GM21526 (cell line): ENCODE results near the gene POLR3H.

Experiments used
- ATAC-seq: cut with Tn5 transposase; IDR thresholded peaks from one replicate; pipeline ENCODE4 v1.9.1; 2021; ENCODE audit warnings: moderate library complexity; ENCODE audit not compliant: unreplicated experiment, low FRiP score

The POLR3H gene

DNA sequence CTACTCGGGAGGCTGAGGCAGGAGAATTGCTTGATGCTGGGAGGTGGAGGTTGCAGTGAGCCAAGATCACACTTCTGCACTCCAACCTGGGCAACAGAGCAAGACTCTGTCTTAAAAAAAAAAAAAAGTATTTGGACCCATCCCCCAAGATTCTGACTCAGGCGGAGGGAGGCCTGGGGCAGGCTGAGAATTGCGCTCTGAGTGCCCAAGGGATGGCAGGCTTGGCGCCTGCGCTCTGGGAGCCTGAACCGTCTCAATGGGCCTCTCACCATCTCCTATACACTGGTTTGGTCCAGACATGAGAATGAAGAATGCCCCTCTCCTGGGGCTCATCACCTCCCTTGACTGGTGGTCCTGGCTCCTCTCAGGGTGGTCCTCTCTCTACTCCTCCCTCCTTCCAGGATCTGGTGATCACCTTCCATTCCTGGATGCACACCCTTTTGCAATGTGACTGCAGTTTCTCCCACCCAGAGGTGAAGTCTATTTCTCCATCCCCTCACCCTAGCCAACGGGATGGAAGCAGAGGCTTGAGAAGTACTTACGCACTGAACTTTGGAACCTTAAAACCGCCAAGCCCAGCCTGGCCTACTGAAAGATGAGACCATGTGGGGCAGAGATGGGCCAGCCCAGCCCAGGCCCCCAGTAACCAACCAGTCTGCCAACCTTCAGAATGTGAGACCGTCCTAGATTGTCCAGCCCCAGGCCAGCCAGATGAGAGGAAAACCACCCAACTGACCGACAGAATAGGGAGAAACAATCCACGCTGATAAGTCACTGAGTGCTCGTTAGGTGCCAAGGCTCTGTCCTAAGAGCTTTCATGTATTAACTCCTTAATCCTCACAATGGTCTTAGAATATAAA, 4.9 kb downstream of the POLR3H start:
- no peak for ATAC-seq

DNA sequence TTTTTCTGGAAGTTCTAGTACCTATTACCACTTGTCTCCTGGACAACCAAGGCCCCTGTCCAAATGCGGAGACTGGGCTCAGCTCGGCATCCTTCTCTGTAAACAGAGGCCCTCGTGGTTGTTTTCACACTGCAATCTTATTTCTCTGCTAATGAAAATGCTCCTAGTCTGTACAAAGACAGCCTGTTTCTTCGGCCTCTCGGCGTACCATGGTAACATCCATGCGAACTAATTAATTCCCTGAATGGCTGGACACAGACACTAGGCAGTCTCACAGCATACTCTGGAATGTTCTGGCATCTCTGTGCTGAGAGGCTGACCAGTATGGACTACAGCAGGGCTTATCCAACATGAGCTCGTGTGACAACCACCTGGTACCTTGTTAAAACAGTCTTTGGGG, 5.7 kb downstream of the POLR3H start:
- ATAC-seq: no peak

DNA sequence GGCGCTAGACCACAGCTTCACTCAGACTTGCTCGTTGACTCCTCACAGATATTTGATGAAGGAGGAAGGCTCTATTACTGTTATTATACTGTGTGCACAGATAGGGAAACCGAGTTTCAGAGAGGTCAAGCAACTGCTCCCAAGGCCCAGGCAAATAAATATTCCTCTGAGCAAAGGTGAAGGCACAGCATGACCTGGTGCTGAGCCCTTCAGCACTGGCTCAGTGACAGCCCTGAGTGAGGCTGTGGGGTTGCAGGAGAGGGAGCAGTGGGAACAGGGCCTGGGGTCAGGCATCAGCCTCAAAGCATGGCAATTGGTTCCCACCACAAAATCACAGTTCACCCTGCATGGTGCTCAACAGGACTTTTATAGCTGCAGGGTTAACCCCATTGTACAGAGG, 7.1 kb downstream of the POLR3H start:
- ATAC-seq: no peak

DNA sequence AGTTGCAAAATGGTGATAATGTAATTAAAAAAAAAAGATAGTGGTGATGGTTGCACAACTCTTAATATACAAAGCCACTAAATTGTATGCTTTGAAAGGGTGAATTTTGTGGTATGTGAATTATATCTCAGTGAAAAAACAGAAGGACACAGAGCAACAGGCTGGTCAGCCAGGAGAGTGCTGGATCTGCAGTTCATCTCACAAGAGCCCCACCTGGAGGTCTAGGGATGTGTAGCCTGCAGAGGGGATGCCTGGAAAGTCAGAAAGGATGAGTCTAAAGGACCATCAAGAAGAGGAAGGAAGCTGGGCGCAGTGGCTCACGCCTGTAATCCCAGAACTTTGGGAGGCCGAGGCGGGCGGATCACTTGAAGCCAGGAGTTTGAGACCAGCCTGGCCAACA, 9.0 kb downstream of the POLR3H start:
- ATAC-seq: no peak

DNA sequence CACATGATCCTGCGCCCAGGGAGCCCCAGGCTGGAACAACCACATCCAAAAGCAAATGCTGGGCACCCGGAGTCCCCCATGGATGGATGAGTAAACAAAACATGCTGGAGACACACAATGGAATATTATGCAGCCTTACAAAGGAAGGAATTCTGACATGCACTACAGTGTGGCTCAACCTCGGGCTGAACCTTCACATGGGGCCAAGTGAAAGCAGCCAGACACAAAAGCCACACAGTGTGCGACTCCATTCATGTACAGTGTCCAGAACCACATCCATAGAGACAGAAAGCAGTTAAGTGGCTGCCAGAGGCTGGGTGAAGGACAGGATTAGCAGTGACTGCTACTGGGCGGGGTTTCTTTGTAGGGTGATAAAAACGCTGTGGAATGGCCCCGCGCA, 10.1 kb downstream of the POLR3H start:
- ATAC-seq: no peak

DNA sequence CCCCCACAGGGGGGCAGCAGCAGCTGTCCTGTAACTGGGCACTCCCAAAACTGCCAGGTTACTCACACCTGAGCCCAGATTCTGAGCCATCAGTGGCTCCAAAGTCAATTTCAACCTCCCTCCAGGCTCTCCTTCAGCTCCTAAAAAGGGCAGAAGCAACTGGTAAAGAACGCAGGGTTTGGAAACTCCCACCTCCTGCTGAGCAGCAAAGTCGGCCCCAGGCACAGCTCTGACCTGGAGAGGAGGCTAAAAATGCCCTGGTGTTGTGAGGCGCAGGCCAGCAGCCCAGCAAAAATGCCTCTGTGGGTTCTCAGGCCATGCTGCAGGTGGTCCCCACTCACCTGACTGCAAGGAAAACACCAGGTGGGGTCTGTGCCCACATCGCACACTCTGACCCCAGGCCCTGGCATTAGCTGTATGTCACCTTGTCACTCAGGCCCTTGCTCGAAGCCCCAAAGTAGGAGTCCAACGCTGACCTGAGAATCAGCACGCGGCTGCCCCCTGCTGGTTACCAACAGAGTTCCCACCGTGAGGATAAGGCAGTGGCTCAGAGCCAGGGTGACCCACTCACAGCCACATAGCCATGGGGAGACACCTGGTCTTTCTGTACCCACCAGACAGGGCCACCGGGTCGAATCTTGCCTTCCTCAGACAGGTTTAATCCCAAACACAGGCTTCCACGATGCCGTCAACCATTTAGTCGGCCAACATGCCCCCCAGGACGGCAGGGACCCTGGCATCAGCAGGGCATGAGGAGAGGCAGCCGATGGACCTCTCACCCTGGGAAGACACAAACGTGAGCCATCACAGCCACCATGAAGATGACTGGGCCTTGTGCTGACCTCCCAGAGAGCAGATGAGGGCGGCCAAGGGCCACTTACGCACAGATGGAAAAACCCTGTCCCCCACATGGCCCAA, 11.1 kb downstream of the POLR3H start:
- ATAC-seq: no peak

DNA sequence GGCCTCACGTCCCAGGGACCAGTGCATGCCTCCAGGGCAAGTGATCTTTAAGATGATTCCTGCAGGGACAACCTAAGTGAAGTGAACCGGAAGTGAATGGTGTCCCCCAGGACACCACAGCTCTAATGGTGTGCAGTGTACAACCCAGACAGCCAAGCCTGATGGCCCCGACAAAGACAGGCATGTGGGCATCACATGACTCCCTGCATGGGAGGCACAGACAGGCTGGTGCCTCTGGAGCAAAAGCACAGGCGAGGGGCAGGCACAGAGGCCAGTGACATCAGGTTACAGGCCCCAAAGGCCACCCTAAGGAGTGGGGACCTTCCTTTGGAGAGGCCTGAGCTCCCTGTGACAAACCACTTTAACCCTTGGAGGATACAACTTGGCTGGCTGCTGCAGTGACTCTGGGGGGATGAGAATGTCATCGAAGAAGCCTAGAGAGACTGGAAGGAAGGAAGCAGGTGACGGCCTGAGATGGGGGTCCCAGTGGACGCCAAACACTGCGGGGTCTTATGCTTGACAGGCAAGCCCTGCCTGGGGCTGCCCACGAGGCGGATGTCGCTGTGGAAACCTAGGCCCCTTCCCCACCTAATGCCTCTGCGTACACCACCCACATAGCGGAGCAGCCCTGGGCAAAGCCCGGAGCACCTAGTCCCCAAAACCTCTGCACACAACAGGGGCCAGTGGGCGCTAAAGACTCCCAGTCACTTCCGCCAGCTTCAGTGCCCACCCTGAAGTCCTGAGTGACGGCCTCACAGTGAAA, 12.4 kb downstream of the POLR3H start:
- ATAC-seq: no peak

DNA sequence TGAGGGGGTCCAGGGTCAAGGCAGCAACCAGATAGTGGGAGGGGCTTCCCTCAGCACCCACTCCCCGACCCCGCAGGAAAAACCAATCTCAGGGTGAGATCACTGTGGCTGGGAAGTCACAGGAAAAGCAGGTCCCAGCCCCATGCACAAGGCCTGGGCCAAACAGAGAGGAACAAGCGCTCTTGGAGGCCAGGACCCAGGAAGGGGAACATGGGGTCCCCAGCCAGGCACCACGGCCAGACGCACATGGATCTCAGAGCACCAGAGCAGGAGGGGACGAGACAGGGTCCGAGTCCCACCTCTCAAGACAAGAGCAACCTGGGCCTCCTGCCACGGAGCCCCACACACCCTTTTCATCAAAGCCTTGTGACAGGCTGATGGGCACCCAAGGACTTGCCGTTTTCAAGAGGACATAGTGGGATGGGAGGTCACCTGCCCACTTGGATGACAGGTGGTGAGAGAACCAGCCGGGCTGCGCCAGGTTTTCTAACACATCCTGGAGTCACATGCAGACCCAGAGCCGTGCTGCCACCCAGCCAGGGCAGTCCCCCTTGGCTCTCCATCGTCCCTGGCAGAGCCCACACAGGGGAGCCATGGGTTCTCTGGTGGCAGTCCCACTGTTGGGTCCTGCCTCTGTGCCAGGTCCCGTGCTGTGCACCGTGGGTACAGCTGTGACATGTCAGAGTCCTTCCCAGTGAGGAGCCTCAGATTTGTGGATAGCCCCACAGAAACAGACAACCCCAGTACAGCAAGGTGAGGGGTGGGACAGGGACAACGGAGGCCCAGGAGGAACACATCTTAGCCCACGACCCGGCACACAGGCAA, 13.2 kb downstream of the POLR3H start:
- ATAC-seq: no peak

DNA sequence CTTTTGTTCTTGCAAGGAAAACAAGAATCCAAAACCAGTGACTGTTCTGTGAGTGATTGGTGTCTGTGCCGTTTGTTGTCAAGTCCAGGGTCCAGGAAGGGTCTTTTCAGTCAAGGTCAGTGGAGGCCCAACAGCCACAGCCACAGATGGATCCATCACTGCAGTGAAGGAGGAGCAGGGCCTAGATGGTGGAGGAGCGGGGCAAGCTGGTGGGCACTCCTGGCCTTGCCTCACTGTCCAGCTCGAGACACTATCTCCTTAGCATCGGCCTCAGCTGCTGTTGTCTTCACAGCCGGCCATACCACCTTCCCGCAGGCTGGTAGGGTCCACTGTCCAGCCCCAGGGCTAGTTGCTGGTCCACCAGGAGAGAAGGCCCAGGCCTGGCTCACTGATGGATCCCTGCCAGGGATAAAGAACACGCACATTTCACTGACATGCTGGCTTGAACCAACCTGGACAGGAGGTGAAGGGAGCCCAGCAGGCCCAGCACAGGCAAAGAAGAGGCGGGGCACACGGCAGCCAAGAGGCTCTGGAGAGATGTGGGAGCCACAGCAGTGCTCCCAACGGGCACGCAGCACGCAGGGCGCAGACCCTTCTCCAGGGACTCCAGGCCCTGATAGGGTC, 15.2 kb downstream of the POLR3H start:
- no peak for ATAC-seq

DNA sequence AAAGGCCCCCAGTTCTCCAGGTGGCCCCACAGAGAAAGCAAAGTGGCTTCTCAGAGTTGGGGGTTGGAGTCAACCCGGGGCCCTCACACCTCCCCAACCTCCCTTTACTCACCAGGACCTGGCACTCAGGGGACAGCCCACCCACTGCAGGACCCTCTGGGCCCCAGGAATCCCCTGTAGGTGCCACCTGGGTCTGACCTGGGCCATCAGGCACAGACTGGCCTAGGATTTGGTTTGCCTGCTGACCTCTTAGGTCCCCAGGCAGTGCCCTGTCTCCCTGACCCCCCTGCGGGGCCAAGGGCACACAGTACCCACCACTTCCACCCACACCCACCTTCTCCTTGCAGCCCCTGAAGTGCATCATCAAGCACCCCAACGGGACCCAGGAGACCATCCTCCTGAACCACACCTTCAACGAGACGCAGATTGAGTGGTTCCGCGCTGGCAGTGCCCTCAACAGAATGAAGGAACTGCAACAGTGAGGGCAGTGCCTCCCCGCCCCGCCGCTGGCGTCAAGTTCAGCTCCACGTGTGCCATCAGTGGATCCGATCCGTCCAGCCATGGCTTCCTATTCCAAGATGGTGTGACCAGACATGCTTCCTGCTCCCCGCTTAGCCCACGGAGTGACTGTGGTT, 16.0 kb downstream of the POLR3H start:
- ATAC-seq: no peak

DNA sequence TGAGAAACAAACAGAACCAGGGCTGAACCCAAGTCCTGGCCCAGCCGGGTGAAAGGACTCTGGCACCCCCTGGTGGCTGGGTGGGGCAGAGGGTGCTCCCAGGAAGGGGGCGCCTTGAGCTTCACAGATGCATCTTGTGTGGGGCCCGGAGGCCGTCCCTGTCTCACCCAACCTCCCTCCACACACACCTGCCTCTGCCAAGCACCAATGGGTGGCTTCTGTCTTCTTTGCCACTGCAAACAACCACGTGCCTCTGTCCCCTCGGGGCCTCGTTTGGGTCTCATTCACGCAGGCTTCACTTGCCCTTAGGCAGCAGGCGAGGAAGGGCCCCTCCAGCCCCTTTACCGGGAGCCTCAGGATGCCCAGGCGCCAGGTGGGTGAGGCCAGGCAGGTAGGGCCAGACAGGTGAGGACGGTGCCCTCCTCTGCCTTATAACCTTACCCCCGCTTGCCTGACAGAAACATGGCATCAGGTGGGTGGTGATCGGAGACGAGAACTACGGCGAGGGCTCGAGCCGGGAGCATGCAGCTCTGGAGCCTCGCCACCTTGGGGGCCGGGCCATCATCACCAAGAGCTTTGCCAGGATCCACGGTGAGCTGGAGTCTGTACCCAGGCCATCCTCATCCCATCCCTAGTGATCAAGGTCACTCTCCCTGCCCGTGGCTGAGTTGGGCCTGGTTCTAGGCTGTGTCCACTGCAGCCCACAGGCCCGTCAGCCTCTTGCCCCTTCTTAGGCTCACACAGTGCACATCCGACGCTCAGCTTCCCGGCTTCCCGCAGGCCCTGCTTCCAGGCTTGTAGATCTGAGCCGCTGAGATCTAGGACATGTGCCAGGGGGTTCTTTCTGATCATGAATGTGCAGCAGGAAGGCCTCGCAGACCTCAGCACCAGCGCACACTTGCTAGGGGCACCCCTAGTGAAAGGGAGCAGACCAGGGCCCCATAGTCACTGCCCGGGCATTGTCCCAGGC, 17.2 kb downstream of the POLR3H start:
- ATAC-seq: no peak

DNA sequence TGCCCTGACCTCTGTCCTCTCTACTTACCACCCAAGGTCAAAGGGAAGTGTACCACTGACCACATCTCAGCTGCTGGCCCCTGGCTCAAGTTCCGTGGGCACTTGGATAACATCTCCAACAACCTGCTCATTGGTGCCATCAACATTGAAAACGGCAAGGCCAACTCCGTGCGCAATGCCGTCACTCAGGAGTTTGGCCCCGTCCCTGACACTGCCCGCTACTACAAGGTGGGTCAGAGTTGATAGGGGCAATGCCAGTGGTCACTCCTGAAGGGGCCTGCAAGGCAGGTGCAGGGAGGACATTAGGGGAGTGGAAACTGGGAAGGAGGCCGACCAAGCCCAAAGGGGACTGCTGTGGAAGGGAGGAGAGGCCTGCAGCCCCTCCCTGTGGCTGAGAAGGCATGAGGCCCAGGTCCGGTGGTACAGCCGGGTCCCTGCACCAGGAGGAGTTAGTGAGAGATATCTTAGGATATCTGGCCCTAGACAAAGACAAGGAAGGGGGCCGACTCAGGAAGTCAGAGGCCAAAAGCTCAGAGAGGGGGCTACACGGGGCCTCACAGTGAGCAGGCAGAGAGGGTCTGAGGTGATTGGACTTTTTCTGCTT, 17.9 kb downstream of the POLR3H start:
- no peak for ATAC-seq

DNA sequence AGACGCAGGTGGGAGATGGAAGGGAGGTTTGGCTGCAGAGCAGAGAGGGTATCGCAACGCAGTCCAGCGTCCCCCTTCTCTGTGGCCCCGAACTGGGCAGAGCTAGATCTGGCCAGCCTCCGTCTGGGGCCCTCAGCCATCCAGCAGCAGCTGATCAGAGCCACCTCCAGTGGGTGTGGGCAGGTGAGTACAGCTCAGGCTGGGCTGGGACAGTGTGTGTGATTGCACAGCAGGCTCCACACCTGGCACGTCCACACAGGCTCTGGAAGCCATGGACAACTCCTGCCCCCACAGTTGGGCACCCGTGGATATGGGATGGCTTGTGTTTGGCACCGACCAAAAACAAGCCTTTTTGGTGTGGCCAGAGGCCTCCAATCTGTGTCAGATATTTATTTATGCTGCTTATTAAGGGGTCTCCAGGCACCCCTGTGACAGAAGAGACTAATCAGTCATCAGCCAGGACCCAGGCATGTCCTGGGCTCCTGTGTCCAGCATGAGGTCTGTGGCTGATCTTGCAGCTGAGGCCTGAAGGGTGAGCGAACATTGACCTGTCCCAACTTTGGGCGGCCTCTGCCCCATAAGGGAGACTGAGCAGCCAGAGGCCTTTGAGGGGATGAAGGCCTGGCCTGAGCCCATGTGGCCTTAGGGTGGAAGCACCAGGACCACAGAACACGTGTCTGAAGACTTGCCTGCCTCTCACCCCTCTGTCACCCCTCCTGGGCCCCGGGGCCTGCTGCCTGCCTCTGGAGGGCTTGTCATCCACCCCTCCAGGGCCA, 18.6 kb downstream of the POLR3H start:
- ATAC-seq: no peak

DNA sequence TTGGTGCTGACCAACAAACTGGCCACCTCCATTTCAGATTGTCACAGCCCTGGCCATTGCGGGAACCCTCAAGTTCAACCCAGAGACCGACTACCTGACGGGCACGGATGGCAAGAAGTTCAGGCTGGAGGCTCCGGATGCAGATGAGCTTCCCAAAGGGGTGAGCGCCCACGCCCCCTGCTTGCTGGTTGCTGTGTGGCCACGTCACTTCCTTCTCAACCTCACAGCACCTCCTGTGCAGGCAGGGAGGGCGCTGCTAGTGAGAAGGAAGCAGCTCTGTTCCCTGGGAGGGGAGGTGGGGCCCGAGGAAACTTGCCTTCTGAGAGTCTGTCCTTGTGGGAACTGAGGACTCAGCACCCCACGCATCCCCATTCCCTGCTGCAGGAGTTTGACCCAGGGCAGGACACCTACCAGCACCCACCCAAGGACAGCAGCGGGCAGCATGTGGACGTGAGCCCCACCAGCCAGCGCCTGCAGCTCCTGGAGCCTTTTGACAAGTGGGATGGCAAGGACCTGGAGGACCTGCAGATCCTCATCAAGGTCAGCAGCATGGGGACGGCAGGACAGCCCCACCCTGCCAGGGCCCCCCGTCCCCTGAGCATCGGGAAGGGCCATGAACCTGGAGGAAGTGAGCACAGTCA, 19.3 kb downstream of the POLR3H start:
- no peak for ATAC-seq

DNA sequence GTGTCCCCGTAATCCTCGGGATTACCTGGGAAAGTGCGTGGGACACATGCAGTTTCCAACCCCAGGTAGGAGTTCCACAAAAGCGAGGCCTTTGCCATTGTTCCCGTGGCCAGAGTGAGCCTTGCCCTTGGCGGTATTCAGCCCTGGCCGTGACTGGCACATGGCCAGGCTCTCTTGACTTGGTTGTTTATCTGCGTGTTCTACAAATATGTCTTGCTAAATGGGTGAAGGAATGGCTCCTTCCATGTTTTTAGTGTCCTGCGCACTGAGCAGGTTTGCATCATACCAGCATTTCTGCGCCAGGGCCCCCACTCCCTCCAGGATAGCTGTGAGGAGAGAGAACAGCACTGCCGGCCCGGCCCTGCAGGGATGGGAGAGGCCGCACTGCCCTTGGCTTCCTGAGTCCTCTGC, 20.0 kb downstream of the POLR3H start:
- ATAC-seq: no peak

DNA sequence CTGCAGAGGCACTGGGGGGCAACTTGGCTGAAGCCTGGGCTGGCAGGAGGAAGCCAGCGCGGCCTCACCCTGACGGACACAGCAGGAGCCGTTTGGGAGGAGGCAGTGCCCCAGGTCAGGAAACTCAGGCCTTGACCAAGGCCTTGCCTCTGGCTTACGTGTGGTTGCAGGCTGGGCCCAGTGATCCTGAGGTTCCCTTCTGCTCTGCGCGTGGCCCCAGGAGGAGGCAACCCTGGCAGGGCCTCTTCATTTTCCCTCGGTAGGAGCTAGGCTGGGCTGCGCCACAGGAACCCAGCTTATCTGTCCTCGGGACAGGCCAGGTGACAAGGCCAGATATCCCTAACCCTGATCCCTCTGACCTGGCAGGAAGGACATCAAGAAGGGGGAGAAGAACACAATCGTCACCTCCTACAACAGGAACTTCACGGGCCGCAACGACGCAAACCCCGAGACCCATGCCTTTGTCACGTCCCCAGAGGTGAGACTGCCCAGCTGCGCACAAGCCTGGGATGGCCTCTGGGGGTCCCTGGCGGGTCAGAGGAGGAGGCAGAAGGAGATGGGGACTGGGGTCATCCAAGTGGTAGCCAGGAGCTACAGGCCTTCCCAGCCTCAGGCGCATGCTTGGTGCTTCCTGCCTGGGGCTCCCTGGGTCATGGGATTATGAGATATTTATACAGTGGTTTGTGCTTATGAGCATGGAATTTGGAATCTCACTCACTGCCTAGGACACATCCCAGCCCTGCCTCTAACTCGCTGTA, 20.6 kb downstream of the POLR3H start:
- ATAC-seq: no peak
